Forelimb muscle (tissue), 1 donor: ENCODE results near the gene GFPT2. TPM values are rescaled to one million over a fixed set of nuclear protein-coding genes. Genes with fewer than 3 reads are reported as not detected.

Source experiments
- DNase-seq: peaks from one replicate; pipeline ENCODE4 v3.0.0-alpha.2; 2013; ENCODE audit warnings: low read depth
- polyA plus RNA-seq: library from polyadenylated mRNA; unstranded; fragments of 120-200 nt; gene quantifications from one replicate; pipeline ENCODE4 v1.2.1, GENCODE V29; 2013; ENCODE audit not compliant: insufficient read length

Gene GFPT2
- polyA plus RNA-seq, result 8.6 TPM

- no peak for DNase-seq
Measured at GRCh38 chr5:180353048-180353979, at the start of gene GFPT2. Gene GFPT2 (minus strand): TSS chr5:180353336. CDS start chr5:180353217, 119 bp downstream.

GRCh38 chr5:180402716-180403115 lies 49.6 kb upstream of the GFPT2 start:
- no peak for DNase-seq

GRCh38 chr5:180401229-180401907 lies 48.2 kb upstream of the GFPT2 start:
- DNase-seq, result no peak

- DNase-seq, result no peak
Measured at GRCh38 chr5:180400416-180400815, 47.3 kb upstream of the GFPT2 start.

- DNase-seq, result no peak
Measured at GRCh38 chr5:180399401-180400215, 46.5 kb upstream of the GFPT2 start.

- no peak for DNase-seq
Measured at GRCh38 chr5:180396926-180397325, 43.8 kb upstream of the GFPT2 start.

GRCh38 chr5:180395540-180396274 lies 42.6 kb upstream of the GFPT2 start:
- DNase-seq, result no peak

GRCh38 chr5:180394031-180394636 lies 41.0 kb upstream of the GFPT2 start:
- DNase-seq, result no peak

GRCh38 chr5:180391276-180391675 lies 38.1 kb upstream of the GFPT2 start:
- DNase-seq, result no peak

- DNase-seq, result no peak
Measured at GRCh38 chr5:180390441-180391190, 37.5 kb upstream of the GFPT2 start.

GRCh38 chr5:180389252-180390101 lies 36.3 kb upstream of the GFPT2 start:
- no peak for DNase-seq

GRCh38 chr5:180387798-180388197 lies 34.7 kb upstream of the GFPT2 start:
- no peak for DNase-seq

GRCh38 chr5:180382926-180383325 lies 29.8 kb upstream of the GFPT2 start:
- DNase-seq, result no peak

GRCh38 chr5:180381851-180382480 lies 28.8 kb upstream of the GFPT2 start:
- no peak for DNase-seq

GRCh38 chr5:180381428-180381827 lies 28.3 kb upstream of the GFPT2 start:
- DNase-seq, result no peak

GRCh38 chr5:180380856-180381255 lies 27.7 kb upstream of the GFPT2 start:
- no peak for DNase-seq

GRCh38 chr5:180380441-180380840 lies 27.3 kb upstream of the GFPT2 start:
- DNase-seq, result no peak

GRCh38 chr5:180379355-180380070 lies 26.4 kb upstream of the GFPT2 start:
- DNase-seq, result no peak
